Body of pancreas (tissue), 4 donors: Measurements from ENCODE around the gene SNTG2. TPM values are rescaled to one million over a fixed set of nuclear protein-coding genes. Genes with fewer than 3 reads are reported as not detected.

Source experiments
- ATAC-seq: fragments of 150-250 bp; one replicate; pipeline ENCODE4 v1.9.1; 2016
- DNase-seq, 4 donors: peaks; one replicate each; pipeline ENCODE4 v3.0.0-alpha.2; 2019
- H3K27ac ChIP-seq, 4 donors: fragments of 200-600 bp; sonication (generic); 1 replicate in 3 of 4; 2 replicates in 1 of 4; pipeline versions ENCODE4 v1.5.1 to v1.6.1; 2016 to 2019; ENCODE audit warnings: mild to moderate bottlenecking in 1 of 4, mixed read lengths in 1 of 4, moderate library complexity in 1 of 4
- H3K27me3 ChIP-seq, 2 donors: fragments of 200-600 bp; sonication (generic); one replicate each; pipeline ENCODE4 v1.6.0; 2016; ENCODE audit warnings: mild to moderate bottlenecking in 1 of 2
- H3K36me3 ChIP-seq, 2 donors: fragments of 200-600 bp; sonication (generic); replicated peaks in 1 of 2; 2 replicates each; pipeline ENCODE4 v1.5.1; 2016; ENCODE audit warnings: low read depth in 2 of 2; ENCODE audit not compliant: insufficient read depth in 1 of 2
- H3K4me1 ChIP-seq: fragments of 200-600 bp; sonication (generic); one replicate; pipeline ENCODE4 v1.6.0; 2016
- H3K4me3 ChIP-seq, 2 donors: fragments of 200-600 bp; sonication (generic); 1 replicate in 1 of 2; 2 replicates in 1 of 2; pipeline ENCODE4 v1.5.1; 2016 to 2019
- H3K9me3 ChIP-seq, 3 donors: fragments of 200-600 bp; sonication (generic); 1 replicate in 2 of 3; 2 replicates in 1 of 3; pipeline ENCODE4 v1.5.1; 2016
- CTCF ChIP-seq, 7 experiments: fragments of 450-650 bp in 4 of 7; fragments of 200-600 bp in 3 of 7; sonication (generic) in 3 of 7; IDR thresholded peaks; one replicate each; pipeline ENCODE4 v1.5.1; 2016 to 2019; ENCODE audit warnings: antibody characterized with exemption in 7 of 7
- POLR2A ChIP-seq, 3 donors: fragments of 450-650 bp; IDR thresholded peaks; one replicate each; pipeline ENCODE4 v1.6.1; 2016; ENCODE audit warnings: antibody characterized with exemption in 3 of 3, mild to moderate bottlenecking in 2 of 3
- WGBS, 2 donors: methylation state at CpG; one replicate each; pipeline ENCODE4 v1.1.5; 2017; 5-methylcytosine and 5-hydroxymethylcytosine counted together
- intact Hi-C: fragments of 100-400 bp; cut with DNase I; formaldehyde crosslinking; loops from one replicate; pipeline ENCODE4 v1.15.1; 2023
- total RNA-seq, 2 donors: library from RNA; depleted of rRNA; stranded (reverse); fragments of >200 nt; gene quantifications; one replicate each; pipeline ENCODE4 v1.1.0, GENCODE V29; 2016

Gene SNTG2
- total RNA-seq, 2 donors from 2014 or later, result 11.9 to 18.7 TPM

- TF ChIP-seq CTCF (IDR thresholded peaks at IDR 0.05) (no peak), POLR2A (IDR thresholded peaks at IDR 0.05) (no peak)
- Histone ChIP-seq H3K4me1 (no peaks in the 10 kb centered on the region), H3K9me3 (no peaks in the 10 kb centered on the region), H3K36me3 (no peaks in the 10 kb centered on the region), H3K27ac (no peak overlapping the region), H3K4me3 (no peak overlapping the region), H3K27me3 (no peaks in the 10 kb centered on the region)
- WGBS, 2 donors, result 72 to 90% methylated on average over 10 to 13 of the region's 13 CpGs
- no peak for ATAC-seq
- DNase-seq, result no peak
- intact Hi-C loops, result no loop called here
Measured at GRCh38 chr2:1169291-1169949, 218.8 kb downstream of the SNTG2 start.

GRCh38 chr2:1170241-1170640 lies 219.6 kb downstream of the SNTG2 start:
- ATAC-seq (no peak), DNase-seq (no peak)
- no peak overlapping the region for H3K27ac ChIP-seq
- intact Hi-C loops, result no loop called here
- no peaks in the 10 kb centered on the region for H3K4me1 ChIP-seq
- no peak overlapping the region for H3K4me3 ChIP-seq
- TF ChIP-seq POLR2A (IDR thresholded peaks at IDR 0.05), result no peak
- no peak for TF ChIP-seq CTCF (IDR thresholded peaks at IDR 0.05)
- H3K9me3 ChIP-seq, result no peaks in the 10 kb centered on the region
- H3K36me3 ChIP-seq, result no peaks in the 10 kb centered on the region
- 72 to 83% methylated on average over 15 of the region's 15 CpGs for WGBS, 2 donors
- no peaks in the 10 kb centered on the region for H3K27me3 ChIP-seq

- TF ChIP-seq CTCF (IDR thresholded peaks at IDR 0.05), result no peak
- no peak for TF ChIP-seq POLR2A (IDR thresholded peaks at IDR 0.05)
- no peaks in the 10 kb centered on the region for H3K36me3 ChIP-seq
- no peak overlapping the region for H3K4me3 ChIP-seq
- intact Hi-C loops, result no loop called here
- DNase-seq (no peak), ATAC-seq (no peak)
- no peak overlapping the region for H3K27ac ChIP-seq
- WGBS, 2 donors, result 84 to 85% methylated on average over 5 of the region's 5 CpGs
- no peaks in the 10 kb centered on the region for H3K27me3 ChIP-seq
- no peaks in the 10 kb centered on the region for H3K9me3 ChIP-seq
- H3K4me1 ChIP-seq, result no peaks in the 10 kb centered on the region
Measured at GRCh38 chr2:1170711-1171110, 220.1 kb downstream of the SNTG2 start.

- no peaks in the 10 kb centered on the region for H3K4me1 ChIP-seq
- H3K27ac ChIP-seq, result no peak overlapping the region
- DNase-seq (no peak), ATAC-seq (no peak)
- no peaks in the 10 kb centered on the region for H3K27me3 ChIP-seq
- intact Hi-C loops, result no loop called here
- no peaks in the 10 kb centered on the region for H3K9me3 ChIP-seq
- H3K36me3 ChIP-seq, result no peaks in the 10 kb centered on the region
- no peak overlapping the region for H3K4me3 ChIP-seq
- 71 to 90% methylated on average over 3 to 5 of the region's 5 CpGs for WGBS, 2 donors
- TF ChIP-seq POLR2A (IDR thresholded peaks at IDR 0.05) (no peak), CTCF (IDR thresholded peaks at IDR 0.05) (no peak)
Measured at GRCh38 chr2:1173528-1173927, 222.9 kb downstream of the SNTG2 start.

GRCh38 chr2:1181893-1182292 lies 231.2 kb downstream of the SNTG2 start:
- Histone ChIP-seq H3K4me3 (no peak overlapping the region), H3K27ac (no peak overlapping the region), H3K4me1 (no peaks in the 10 kb centered on the region), H3K36me3 (no peaks in the 10 kb centered on the region), H3K27me3 (no peaks in the 10 kb centered on the region), H3K9me3 (peaks cover 0 to 8% (median 0%) of the 10 kb centered on the region in 3 donors)
- intact Hi-C loops, result no loop called here
- no peak for TF ChIP-seq POLR2A (IDR thresholded peaks at IDR 0.05)
- TF ChIP-seq CTCF (IDR thresholded peaks at IDR 0.05), result no peak
- ATAC-seq (no peak), DNase-seq (no peak)
- WGBS, 2 donors, result 79 to 81% methylated on average over 3 of the region's 3 CpGs
